IMR-90 (cell line): ENCODE results near the gene CMPK2. TPM values are rescaled to one million over a fixed set of nuclear protein-coding genes. Genes with fewer than 3 reads are reported as not detected.
A peak's percentile ranks its signal among the peaks of the same experiment; 100 is the strongest.

ENCODE experiments used
- ATAC-seq: fragments of 200-7000 bp; cut with Tn5 transposase; 2 replicates; pipeline ENCODE4 v1.9.1; 2020; ENCODE audit warnings: low read depth, mild to moderate bottlenecking, moderate library complexity
- BruUV-seq: library from RNA; stranded (reverse); fragments of 400-500 nt; replicated peaks from 2 replicates; lab custom pipeline; 2021; lab: Mats Ljungman, UMichigan
- CTCF ChIA-PET: fragments of 300-600 bp; formaldehyde crosslinking; extraction: SDS; loops from one replicate; lab custom pipeline; 2021; ENCODE audit warnings: antibody characterized with exemption; lab: Yijun Ruan, JAX
- POLR2A ChIA-PET: fragments of 300-600 bp; sonication (Branson Sonifier 250); formaldehyde crosslinking; loops from one replicate; lab custom pipeline; 2022; ENCODE audit warnings: antibody characterized with exemption; ENCODE audit not compliant: unreplicated experiment; lab: Charles Lee
- DNase-seq: peaks from one replicate; pipeline ENCODE4 v3.0.0; 2013
- H2AFZ ChIP-seq: replicated peaks from 2 replicates; pipeline ENCODE3; 2013; ENCODE audit warnings: low read length, mild to moderate bottlenecking; ENCODE audit not compliant: poor library complexity
- H2AK5ac ChIP-seq: 2 replicates; pipeline ENCODE4 v1.6.1; 2013; ENCODE audit warnings: low read depth, low read length, inconsistent platforms
- H2AK9ac ChIP-seq: replicated peaks from 2 replicates; pipeline ENCODE3; 2013; ENCODE audit warnings: mild to moderate bottlenecking, low read depth, low read length, moderate library complexity; ENCODE audit not compliant: poor library complexity
- H2BK120ac ChIP-seq: 2 replicates; pipeline ENCODE4 v1.6.1; 2013; ENCODE audit warnings: low read depth, low read length, inconsistent platforms
- H2BK15ac ChIP-seq: 3 replicates; pipeline ENCODE4 v1.6.1; 2013; ENCODE audit warnings: low read depth, low read length, inconsistent platforms
- H2BK20ac ChIP-seq: 2 replicates; pipeline ENCODE4 v1.6.1; 2013; ENCODE audit warnings: low read depth, mild to moderate bottlenecking, inconsistent platforms, low read length, moderate library complexity
- H2BK5ac ChIP-seq: 2 replicates; pipeline ENCODE4 v1.6.1; 2013; ENCODE audit warnings: mild to moderate bottlenecking, low read depth, low read length, inconsistent platforms; ENCODE audit not compliant: poor library complexity, severe bottlenecking
- H3K14ac ChIP-seq: replicated peaks from 2 replicates; pipeline ENCODE4 v1.6.1; 2013; ENCODE audit warnings: low read depth, low read length, inconsistent platforms
- H3K18ac ChIP-seq: 2 replicates; pipeline ENCODE4 v1.6.1; 2013; ENCODE audit warnings: low read depth, low read length, control low read depth
- H3K23ac ChIP-seq: 2 replicates; pipeline ENCODE4 v1.6.1; 2013; ENCODE audit warnings: low read depth, low read length, inconsistent platforms
- H3K27ac ChIP-seq: 2 replicates; pipeline ENCODE4 v1.5.1; 2013; ENCODE audit warnings: mild to moderate bottlenecking, control low read depth, low read length; ENCODE audit not compliant: insufficient read depth
- H3K27me3 ChIP-seq: 2 replicates; pipeline ENCODE4 v1.6.1; 2013; ENCODE audit warnings: low read length; ENCODE audit not compliant: control insufficient read depth, insufficient read depth
- H3K36me3 ChIP-seq: 2 replicates; pipeline ENCODE4 v1.6.1; 2013; ENCODE audit warnings: low read length, mixed read lengths; ENCODE audit not compliant: control insufficient read depth, insufficient read depth
- H3K4ac ChIP-seq: 2 replicates; pipeline ENCODE4 v1.6.1; 2013; ENCODE audit warnings: low read depth, low read length, inconsistent platforms
- H3K4me1 ChIP-seq: 2 replicates; pipeline ENCODE4 v1.6.1; 2013; ENCODE audit warnings: low read length, mixed read lengths; ENCODE audit not compliant: control insufficient read depth, insufficient read depth
- H3K4me2 ChIP-seq: 2 replicates; pipeline ENCODE4 v1.6.1; 2013; ENCODE audit warnings: low read depth, mild to moderate bottlenecking, control low read depth, low read length, moderate library complexity
- H3K4me3 ChIP-seq: 2 replicates; pipeline ENCODE4 v1.5.1; 2013; ENCODE audit warnings: low read depth, mild to moderate bottlenecking, control low read depth, low read length, moderate library complexity; ENCODE audit not compliant: insufficient read depth
- H3K56ac ChIP-seq: 2 replicates; pipeline ENCODE4 v1.6.1; 2013; ENCODE audit warnings: low read length, inconsistent platforms; ENCODE audit not compliant: insufficient read depth; ENCODE audit errors: extremely low read depth
- H3K79me1 ChIP-seq, 2 experiments: 2 replicates each; pipeline ENCODE4 v1.6.1; 2013; ENCODE audit warnings: low read length in 2 of 2, inconsistent platforms in 1 of 2, low read depth in 1 of 2
- H3K9ac ChIP-seq: 2 replicates; pipeline ENCODE4 v1.6.1; 2013; ENCODE audit warnings: low read depth, low read length, control low read depth
- H3K9me1 ChIP-seq: 2 replicates; pipeline ENCODE4 v1.6.1; 2013; ENCODE audit warnings: low read length, inconsistent platforms; ENCODE audit not compliant: insufficient read depth
- H3K9me3 ChIP-seq: 2 replicates; pipeline ENCODE4 v1.6.1; 2013; ENCODE audit warnings: low read length; ENCODE audit not compliant: control insufficient read depth, insufficient read depth
- H4K20me1 ChIP-seq: 2 replicates; pipeline ENCODE4 v1.6.1; 2013; ENCODE audit warnings: low read length, inconsistent platforms; ENCODE audit not compliant: insufficient read depth
- H4K5ac ChIP-seq: 2 replicates; pipeline ENCODE4 v1.6.1; 2013; ENCODE audit warnings: mild to moderate bottlenecking, low read depth, low read length, control low read depth
- H4K8ac ChIP-seq, 2 experiments: 2 replicates each; pipeline ENCODE4 v1.6.1; 2013; ENCODE audit warnings: low read depth in 2 of 2, low read length in 2 of 2, control low read depth in 1 of 2, inconsistent platforms in 1 of 2
- H4K91ac ChIP-seq: 2 replicates; pipeline ENCODE4 v1.6.1; 2013; ENCODE audit warnings: low read depth, low read length, inconsistent platforms; ENCODE audit not compliant: insufficient read depth
- CHD1 ChIP-seq: IDR thresholded peaks from 2 replicates; pipeline ENCODE4 v1.6.1; 2012; ENCODE audit warnings: low read depth, low read length, improper control_type of control experiment
- RAD21 ChIP-seq: IDR thresholded peaks from 2 replicates; pipeline ENCODE4 v1.6.1; 2012; ENCODE audit warnings: low read length, improper control_type of control experiment
- WGBS, 2 experiments: methylation state at CpG; one replicate each; pipeline versions ENCODE4 v1.1.5 to v1.1.7; 2013; ENCODE audit warnings: missing lambda C conversion rate in 2 of 2; ENCODE audit not compliant: insufficient read length in 1 of 2; ENCODE audit errors: extremely low coverage in 2 of 2; 5-methylcytosine and 5-hydroxymethylcytosine counted together
- dilution Hi-C: fragments of 300-500 bp; cut with HindIII; formaldehyde crosslinking; loops from one replicate; pipeline ENCODE4 v1.14.3; 2018; ENCODE audit warnings: low sequenced_read_pairs; ENCODE audit not compliant: unreplicated experiment
- in situ Hi-C: fragments of 300-500 bp; cut with MboI; formaldehyde crosslinking; loops from 3 replicates; pipeline ENCODE4 v1.14.3; 2019; ENCODE audit warnings: low sequenced_read_pairs, inconsistent platforms, mixed read lengths
- intact Hi-C: fragments of 100-400 bp; cut with micrococcal nuclease; formaldehyde crosslinking; loops from 2 replicates; pipeline ENCODE4 v1.10.0; 2022
- polyA plus RNA-seq, 3 experiments: library from polyadenylated mRNA; depleted of rRNA; stranded (reverse); fragments of >200 nt; gene quantifications; 2 replicates each; pipeline ENCODE4 v1.2.3, GENCODE V29; 2012; ENCODE audit warnings: low replicate concordance in 1 of 3
- total RNA-seq: library from RNA; depleted of rRNA; stranded (reverse); fragments of >200 nt; gene quantifications from 2 replicates; pipeline ENCODE4 v1.2.3, GENCODE V29; 2012
- TF ChIP-seq, protein P1 (sequence below): conservative IDR thresholded peaks from 2 replicates; pipeline ENCODE4 v1.5.1; 2012; ENCODE audit warnings: mild to moderate bottlenecking, low read depth, low read length, improper control_type of control experiment

The CMPK2 gene
- total and polyA plus RNA-seq, 2 of the 4 experiments (the other 2 are of a cell fraction): 0.03 to 0.18 TPM

GRCh38 chr2:6896930-6897759 is 31.4 kb upstream of the CMPK2 start:
- H3K36me3 ChIP-seq: no peaks in the 10 kb centered on the region
- ChIA-PET CTCF (interaction anchor here (0.7 to 1.6 kb wide), 4 partner anchors 10 to 147 kb away, joined by 3 to 4 read pairs (median 4); no protein-coding TSS in a partner anchor), POLR2A (no interaction called here)
- no peak overlapping the region for H2AK5ac ChIP-seq
- no peak overlapping the region for H3K14ac ChIP-seq
- in situ Hi-C loops: no loop called here
- dilution Hi-C loops: no loop called here
- no peaks in the 10 kb centered on the region for H3K9me1 ChIP-seq
- H3K9ac ChIP-seq: no peak overlapping the region
- no peak overlapping the region for H2AK9ac ChIP-seq
- no peak overlapping the region for H3K27ac ChIP-seq
- H3K4me2 ChIP-seq: no peak overlapping the region
- H3K4me3 ChIP-seq: no peak overlapping the region
- H3K23ac ChIP-seq: no peak overlapping the region
- H4K20me1 ChIP-seq: no peaks in the 10 kb centered on the region
- H2AFZ ChIP-seq: no peak overlapping the region
- H3K9me3 ChIP-seq: no peaks in the 10 kb centered on the region
- no peak overlapping the region for H3K4ac ChIP-seq
- H2BK120ac ChIP-seq: no peak overlapping the region
- intact Hi-C loops: loop anchor here (1.0 to 5.0 kb wide), 2 partner anchors 147 to 185 kb away; no protein-coding TSS in a partner anchor
- no peaks in the 10 kb centered on the region for H3K27me3 ChIP-seq
- DNase-seq (peak; percentile 10), ATAC-seq (no peak)
- H3K4me1 ChIP-seq: no peaks in the 10 kb centered on the region
- H3K79me1 ChIP-seq: no peaks in the 10 kb centered on the region
- H2BK15ac ChIP-seq: no peak overlapping the region
- no peak for TF ChIP-seq CHD1
- TF ChIP-seq, protein P1, sequence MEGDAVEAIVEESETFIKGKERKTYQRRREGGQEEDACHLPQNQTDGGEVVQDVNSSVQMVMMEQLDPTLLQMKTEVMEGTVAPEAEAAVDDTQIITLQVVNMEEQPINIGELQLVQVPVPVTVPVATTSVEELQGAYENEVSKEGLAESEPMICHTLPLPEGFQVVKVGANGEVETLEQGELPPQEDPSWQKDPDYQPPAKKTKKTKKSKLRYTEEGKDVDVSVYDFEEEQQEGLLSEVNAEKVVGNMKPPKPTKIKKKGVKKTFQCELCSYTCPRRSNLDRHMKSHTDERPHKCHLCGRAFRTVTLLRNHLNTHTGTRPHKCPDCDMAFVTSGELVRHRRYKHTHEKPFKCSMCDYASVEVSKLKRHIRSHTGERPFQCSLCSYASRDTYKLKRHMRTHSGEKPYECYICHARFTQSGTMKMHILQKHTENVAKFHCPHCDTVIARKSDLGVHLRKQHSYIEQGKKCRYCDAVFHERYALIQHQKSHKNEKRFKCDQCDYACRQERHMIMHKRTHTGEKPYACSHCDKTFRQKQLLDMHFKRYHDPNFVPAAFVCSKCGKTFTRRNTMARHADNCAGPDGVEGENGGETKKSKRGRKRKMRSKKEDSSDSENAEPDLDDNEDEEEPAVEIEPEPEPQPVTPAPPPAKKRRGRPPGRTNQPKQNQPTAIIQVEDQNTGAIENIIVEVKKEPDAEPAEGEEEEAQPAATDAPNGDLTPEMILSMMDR: peak; percentile 40
- TF ChIP-seq RAD21: 0 out of 2 replicates have a peak, but pooled peaks have one; percentile 27
- no peak overlapping the region for H4K8ac ChIP-seq
- no TSS peak for BruUV-seq
- no peak overlapping the region for H4K5ac ChIP-seq
- WGBS, 2 experiments: no CpG with 5 or more reads among the region's 5 CpGs
- no peak overlapping the region for H3K18ac ChIP-seq
- H2BK5ac ChIP-seq: no peak overlapping the region
- no peak overlapping the region for H3K56ac ChIP-seq
- H2BK20ac ChIP-seq: no peak overlapping the region
- H4K91ac ChIP-seq: no peak overlapping the region
